NCI-H146 (cell line): ENCODE results near the gene SEMA3F.

Experiments used
- DNase-seq: peaks from one replicate; lab custom pipeline; 2025; lab: John Stamatoyannopoulos, UW

The SEMA3F gene

DNA sequence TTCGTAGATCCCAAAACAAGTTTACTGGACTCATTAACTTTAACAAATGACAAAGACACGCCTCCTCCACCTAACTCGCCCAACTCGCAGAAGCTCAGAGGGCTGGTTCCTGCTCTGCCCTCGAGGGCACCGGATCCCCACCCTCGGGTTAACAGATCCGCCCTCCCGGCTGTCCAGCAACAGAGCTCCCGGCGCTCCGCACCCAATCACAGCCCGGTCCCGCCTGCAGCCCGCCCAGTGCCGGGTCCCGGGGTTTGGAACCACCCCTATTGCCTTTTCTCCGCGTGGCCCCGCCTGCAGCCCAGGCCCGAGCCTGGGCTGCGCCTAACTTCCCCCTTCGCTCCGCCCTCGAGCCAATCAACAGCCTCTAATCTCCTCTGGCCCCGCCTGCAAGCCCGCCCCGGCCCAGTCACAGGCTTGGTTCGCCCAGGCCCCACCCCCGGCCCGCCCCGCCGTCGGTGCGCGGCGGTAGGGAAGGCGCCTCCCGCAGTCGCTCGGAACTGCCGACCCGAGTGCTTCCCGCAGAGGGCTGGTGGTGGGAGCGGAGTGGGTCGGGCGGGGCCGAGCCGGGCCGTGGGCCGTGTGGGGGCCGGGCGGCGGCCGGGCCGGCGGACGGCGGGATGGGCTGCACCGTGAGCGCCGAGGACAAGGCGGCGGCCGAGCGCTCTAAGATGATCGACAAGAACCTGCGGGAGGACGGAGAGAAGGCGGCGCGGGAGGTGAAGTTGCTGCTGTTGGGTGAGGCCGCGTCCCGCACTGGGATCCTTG is 80.8 kb downstream of the SEMA3F start, which contains the start of gene GNAI2:
GNAI2 (plus strand) TSS at position 489 of the 768 bp plus-strand sequence; CDS start at position 621, 132 bp downstream.
- DNase-seq = peak; percentile 96

DNA sequence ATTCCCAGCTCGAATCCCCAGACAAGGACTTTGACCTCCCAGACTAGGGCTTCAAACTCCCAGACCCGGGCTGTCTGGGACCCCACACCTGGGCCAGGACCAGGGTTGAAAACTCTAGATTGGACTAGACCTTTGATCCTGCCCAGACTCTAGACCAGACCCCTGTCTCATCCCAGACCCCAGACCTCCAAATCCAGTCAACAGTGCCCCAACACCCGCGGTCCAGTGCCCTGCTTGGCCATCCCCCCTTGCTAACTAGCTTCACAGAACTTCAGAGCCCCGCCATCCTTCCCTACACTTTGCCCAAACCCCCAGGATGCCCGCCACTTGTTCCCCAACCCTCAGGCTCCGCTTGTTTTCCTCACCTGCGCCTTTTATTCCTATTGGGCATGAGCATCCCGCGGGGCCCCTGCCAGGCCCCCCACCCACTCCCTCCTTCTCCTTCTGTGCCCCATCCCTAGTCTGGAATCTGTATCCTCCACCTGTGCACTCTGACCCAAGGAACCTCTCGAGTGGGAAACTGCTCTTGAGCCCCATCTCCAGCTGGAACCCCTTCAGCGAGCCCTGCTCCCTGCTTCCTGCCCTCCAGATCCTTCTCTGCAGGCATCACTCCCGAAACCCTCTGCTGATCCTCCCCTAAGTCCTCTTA is 81.5 kb downstream of the SEMA3F start:
- peak; percentile 22 for DNase-seq

DNA sequence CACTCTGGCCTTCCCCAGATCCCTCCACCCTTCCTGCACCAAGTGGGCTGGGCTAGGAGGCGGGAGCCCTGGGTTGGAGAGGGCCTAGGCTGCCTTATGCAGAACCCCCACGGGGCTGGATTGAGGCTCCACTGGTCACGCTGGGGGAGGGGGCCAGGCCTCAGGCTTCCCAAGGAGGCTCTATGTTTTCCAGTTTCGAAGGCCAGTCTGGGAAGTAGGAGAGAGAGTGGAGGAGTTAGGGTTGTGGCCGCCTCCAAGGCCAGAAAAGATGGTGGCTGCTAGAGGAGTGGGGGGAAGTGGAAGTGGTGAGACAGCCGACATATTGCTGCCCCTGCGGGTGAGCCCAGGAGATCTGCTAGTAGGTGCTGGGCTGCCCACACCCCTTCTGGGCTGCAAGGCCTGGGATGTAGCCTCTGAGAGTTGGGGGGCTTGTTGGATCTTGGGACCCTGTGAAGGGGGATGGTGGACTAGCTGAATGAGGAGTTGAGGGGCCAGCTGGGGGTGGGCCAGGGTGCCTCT is 82.1 kb downstream of the SEMA3F start:
- peak; percentile 47 for DNase-seq

DNA sequence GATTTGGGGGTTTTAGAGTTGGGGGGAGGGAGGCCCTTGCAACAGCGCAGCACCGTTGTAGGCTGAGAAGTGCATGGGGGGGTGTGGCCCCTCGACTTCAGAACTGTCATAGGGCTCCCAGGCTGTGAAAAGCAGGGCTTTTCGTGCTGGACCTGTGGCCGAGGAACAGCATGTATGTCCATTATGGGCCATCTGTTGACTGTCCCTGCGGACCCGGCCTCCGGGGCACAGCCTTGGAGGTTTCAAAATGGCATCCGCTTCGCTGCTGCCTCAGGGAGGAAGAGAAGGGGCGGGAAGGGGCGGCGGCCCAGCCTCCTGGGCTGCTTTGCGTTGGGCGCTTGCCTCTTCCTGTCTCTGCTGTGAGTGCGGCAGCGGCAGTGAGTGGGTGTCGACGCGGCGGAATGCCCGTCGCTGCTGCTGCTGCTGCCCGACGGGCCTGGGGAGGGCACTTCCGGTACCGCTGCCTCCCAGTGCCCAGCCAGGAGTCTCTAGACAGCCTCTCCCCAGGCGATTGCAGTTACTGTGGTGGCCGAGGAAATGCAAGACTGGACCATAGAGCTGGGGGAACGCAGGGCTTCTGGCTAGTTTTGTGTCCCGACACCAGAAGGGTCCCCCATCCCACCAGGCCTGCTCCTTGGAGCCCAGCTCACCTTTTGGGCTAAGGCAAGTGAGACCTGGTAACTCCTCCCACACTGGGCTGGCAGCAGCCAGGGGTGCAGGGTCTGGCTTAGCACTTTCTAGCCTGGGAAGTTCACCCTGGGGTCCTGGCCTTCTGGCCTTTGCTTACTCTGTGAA is 82.8 kb downstream of the SEMA3F start:
- DNase-seq = peak; percentile 75

DNA sequence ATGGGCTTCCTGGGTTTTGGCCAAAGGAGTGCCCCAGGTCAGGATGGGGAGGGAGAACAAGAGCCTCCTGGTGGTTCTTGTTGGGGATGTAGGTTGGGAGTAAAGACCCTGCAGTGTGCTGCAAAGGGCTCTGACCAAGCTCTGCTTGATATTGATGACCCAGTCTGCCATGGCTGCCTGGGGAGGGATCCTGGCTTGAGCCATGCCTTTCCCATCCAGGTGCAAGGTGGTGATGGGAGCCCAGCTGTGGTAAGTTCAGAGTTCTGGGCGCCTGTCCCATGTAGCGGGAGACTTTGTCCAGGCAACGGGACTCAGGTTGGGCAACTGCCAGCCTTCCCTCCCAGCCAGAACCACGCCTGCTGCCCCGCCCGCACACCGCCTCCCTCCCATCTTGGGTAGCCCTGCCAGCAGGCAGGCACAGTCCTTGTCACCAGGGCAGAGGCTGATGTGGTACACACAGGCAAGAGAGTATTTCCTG is 83.5 kb downstream of the SEMA3F start:
- DNase-seq = no peak
